ENCODE measurements around the gene PARD3. TPM values are rescaled to one million over a fixed set of nuclear protein-coding genes. Genes with fewer than 3 reads are reported as not detected.

Gene PARD3
- total RNA-seq, 1 donor from 2014 or later: 37.5 TPM

- intact Hi-C loops (cut with DNase I): no loop called here
- H3K9me3 ChIP-seq: no peaks in the 10 kb centered on the region
- DNase-seq (ENCODE audit: low spot score in 2 of 2): no peak
- H3K4me3 ChIP-seq: no peak overlapping the region
- H3K27ac ChIP-seq: no peak overlapping the region
- no peak for TF ChIP-seq CTCF (IDR thresholded peaks at IDR 0.05)
- no peaks in the 10 kb centered on the region for H3K36me3 ChIP-seq
- peaks cover 0 to 3% of the 10 kb centered on the region in 2 donors for H3K4me1 ChIP-seq
- H3K27me3 ChIP-seq: no peaks in the 10 kb centered on the region
Measured at GRCh38 chr10:34184939-34185386, 630.1 kb downstream of the PARD3 start.

- no peaks in the 10 kb centered on the region for H3K9me3 ChIP-seq
- no peak overlapping the region for H3K4me3 ChIP-seq
- no peak for TF ChIP-seq CTCF (IDR thresholded peaks at IDR 0.05)
- no peak overlapping the region for H3K27ac ChIP-seq
- no peaks in the 10 kb centered on the region for H3K36me3 ChIP-seq
- DNase-seq (ENCODE audit: low spot score in 2 of 2): no peak
- peaks cover 0 to 3% of the 10 kb centered on the region in 2 donors for H3K4me1 ChIP-seq
- intact Hi-C loops (cut with DNase I): no loop called here
- H3K27me3 ChIP-seq: no peaks in the 10 kb centered on the region
Measured at GRCh38 chr10:34184397-34184796, 630.7 kb downstream of the PARD3 start.

GRCh38 chr10:34183016-34183796 lies 631.9 kb downstream of the PARD3 start:
- H3K27ac ChIP-seq: no peak overlapping the region
- H3K27me3 ChIP-seq: no peaks in the 10 kb centered on the region
- TF ChIP-seq CTCF (IDR thresholded peaks at IDR 0.05): no peak
- no peak overlapping the region for H3K4me3 ChIP-seq
- no peak for DNase-seq (ENCODE audit: low spot score in 2 of 2)
- no peaks in the 10 kb centered on the region for H3K36me3 ChIP-seq
- H3K4me1 ChIP-seq: peaks cover 0 to 3% of the 10 kb centered on the region in 2 donors
- intact Hi-C loops (cut with DNase I): no loop called here
- no peaks in the 10 kb centered on the region for H3K9me3 ChIP-seq

- no peak overlapping the region for H3K27ac ChIP-seq
- no peaks in the 10 kb centered on the region for H3K36me3 ChIP-seq
- H3K27me3 ChIP-seq: no peaks in the 10 kb centered on the region
- DNase-seq (ENCODE audit: low spot score in 2 of 2): no peak
- no peak overlapping the region for H3K4me3 ChIP-seq
- no peaks in the 10 kb centered on the region for H3K9me3 ChIP-seq
- intact Hi-C loops (cut with DNase I): no loop called here
- no peak for TF ChIP-seq CTCF (IDR thresholded peaks at IDR 0.05)
- peaks cover 0 to 2% of the 10 kb centered on the region in 2 donors for H3K4me1 ChIP-seq
Measured at GRCh38 chr10:34181553-34182300, 633.4 kb downstream of the PARD3 start.

- no peak for DNase-seq (ENCODE audit: low spot score in 2 of 2)
- Histone ChIP-seq H3K4me3 (no peak overlapping the region), H3K27me3 (no peaks in the 10 kb centered on the region), H3K9me3 (no peaks in the 10 kb centered on the region), H3K27ac (no peak overlapping the region), H3K36me3 (no peaks in the 10 kb centered on the region), H3K4me1 (no peaks in the 10 kb centered on the region)
- no peak for TF ChIP-seq CTCF (IDR thresholded peaks at IDR 0.05)
- intact Hi-C loops (cut with DNase I): no loop called here
Measured at GRCh38 chr10:34180749-34181148, 634.3 kb downstream of the PARD3 start.
